Gastrocnemius medialis (tissue), 4 donors: Measurements from ENCODE around the gene COMTD1.

Source experiments
- POLR2A ChIP-seq, 2 donors: fragments of 450-650 bp; IDR thresholded peaks; one replicate each; pipeline ENCODE4 v1.6.1; 2017; ENCODE audit warnings: antibody characterized with exemption in 2 of 2, mild to moderate bottlenecking in 2 of 2, moderate library complexity in 2 of 2
- TF ChIP-seq, protein P1 (sequence below), 5 experiments: fragments of 450-650 bp in 3 of 5; fragments of 200-600 bp in 2 of 5; sonication (generic) in 2 of 5; IDR thresholded peaks in 4 of 5; conservative IDR thresholded peaks in 1 of 5; 1 replicate in 4 of 5; 2 replicates in 1 of 5; pipeline ENCODE4 v1.5.1; 2016 to 2019; ENCODE audit warnings: antibody characterized with exemption in 5 of 5, mild to moderate bottlenecking in 3 of 5, moderate library complexity in 3 of 5

GRCh38 chr10:75210282-75211006 lies 25.3 kb downstream of the COMTD1 start, which contains the start of gene VDAC2:
- peak; percentile 95 for TF ChIP-seq POLR2A (IDR thresholded peaks at IDR 0.05)
- TF ChIP-seq, protein P1, sequence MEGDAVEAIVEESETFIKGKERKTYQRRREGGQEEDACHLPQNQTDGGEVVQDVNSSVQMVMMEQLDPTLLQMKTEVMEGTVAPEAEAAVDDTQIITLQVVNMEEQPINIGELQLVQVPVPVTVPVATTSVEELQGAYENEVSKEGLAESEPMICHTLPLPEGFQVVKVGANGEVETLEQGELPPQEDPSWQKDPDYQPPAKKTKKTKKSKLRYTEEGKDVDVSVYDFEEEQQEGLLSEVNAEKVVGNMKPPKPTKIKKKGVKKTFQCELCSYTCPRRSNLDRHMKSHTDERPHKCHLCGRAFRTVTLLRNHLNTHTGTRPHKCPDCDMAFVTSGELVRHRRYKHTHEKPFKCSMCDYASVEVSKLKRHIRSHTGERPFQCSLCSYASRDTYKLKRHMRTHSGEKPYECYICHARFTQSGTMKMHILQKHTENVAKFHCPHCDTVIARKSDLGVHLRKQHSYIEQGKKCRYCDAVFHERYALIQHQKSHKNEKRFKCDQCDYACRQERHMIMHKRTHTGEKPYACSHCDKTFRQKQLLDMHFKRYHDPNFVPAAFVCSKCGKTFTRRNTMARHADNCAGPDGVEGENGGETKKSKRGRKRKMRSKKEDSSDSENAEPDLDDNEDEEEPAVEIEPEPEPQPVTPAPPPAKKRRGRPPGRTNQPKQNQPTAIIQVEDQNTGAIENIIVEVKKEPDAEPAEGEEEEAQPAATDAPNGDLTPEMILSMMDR (IDR thresholded peaks at IDR 0.05 in 4 of 5, conservative IDR thresholded peaks at IDR 0.05 in 1 of 5): peak in 2 of 5 experiments; percentile 27 to 43
